ENCODE data around the gene ZNF280C.

GRCh38 chrX:130162094-130162735, 106.5 kb downstream of the ZNF280C start:
- TF ChIP-seq EZH2phosphoT487 (conservative IDR thresholded peaks at IDR 0.05; ENCODE audit: low read length), result no peak
- TF ChIP-seq, protein P1, sequence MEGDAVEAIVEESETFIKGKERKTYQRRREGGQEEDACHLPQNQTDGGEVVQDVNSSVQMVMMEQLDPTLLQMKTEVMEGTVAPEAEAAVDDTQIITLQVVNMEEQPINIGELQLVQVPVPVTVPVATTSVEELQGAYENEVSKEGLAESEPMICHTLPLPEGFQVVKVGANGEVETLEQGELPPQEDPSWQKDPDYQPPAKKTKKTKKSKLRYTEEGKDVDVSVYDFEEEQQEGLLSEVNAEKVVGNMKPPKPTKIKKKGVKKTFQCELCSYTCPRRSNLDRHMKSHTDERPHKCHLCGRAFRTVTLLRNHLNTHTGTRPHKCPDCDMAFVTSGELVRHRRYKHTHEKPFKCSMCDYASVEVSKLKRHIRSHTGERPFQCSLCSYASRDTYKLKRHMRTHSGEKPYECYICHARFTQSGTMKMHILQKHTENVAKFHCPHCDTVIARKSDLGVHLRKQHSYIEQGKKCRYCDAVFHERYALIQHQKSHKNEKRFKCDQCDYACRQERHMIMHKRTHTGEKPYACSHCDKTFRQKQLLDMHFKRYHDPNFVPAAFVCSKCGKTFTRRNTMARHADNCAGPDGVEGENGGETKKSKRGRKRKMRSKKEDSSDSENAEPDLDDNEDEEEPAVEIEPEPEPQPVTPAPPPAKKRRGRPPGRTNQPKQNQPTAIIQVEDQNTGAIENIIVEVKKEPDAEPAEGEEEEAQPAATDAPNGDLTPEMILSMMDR (IDR thresholded peaks at IDR 0.05; ENCODE audit: insufficient read depth, low read length, poor library complexity, severe bottlenecking), result no peak
